Liver (tissue), 9 donors: ENCODE data around the gene TRIM22. TPM values are rescaled to one million over a fixed set of nuclear protein-coding genes. Genes with fewer than 3 reads are reported as not detected.
A peak's percentile ranks its signal among the peaks of the same experiment; 100 is the strongest.

Experiments
- DNase-seq: peaks from one replicate; pipeline ENCODE4 v3.0.0-alpha.2; 2017; ENCODE audit warnings: low spot score
- H3K27ac ChIP-seq, 2 donors: one replicate each; pipeline ENCODE4 v1.7.0; 2013; ENCODE audit warnings: inconsistent platforms in 2 of 2, low read length in 2 of 2, control low read depth in 1 of 2, low read depth in 1 of 2, mild to moderate bottlenecking in 1 of 2
- H3K27me3 ChIP-seq, 4 donors: one replicate each; pipeline versions ENCODE4 v1.6.1 to v1.7.0; 2013; ENCODE audit warnings: low read length in 3 of 4, inconsistent platforms in 1 of 4, mild to moderate bottlenecking in 1 of 4, moderate library complexity in 1 of 4; ENCODE audit not compliant: control insufficient read depth in 4 of 4, insufficient read depth in 4 of 4
- H3K36me3 ChIP-seq, 4 donors: one replicate each; pipeline versions ENCODE4 v1.6.1 to v1.7.0; 2013; ENCODE audit warnings: low read length in 3 of 4, mild to moderate bottlenecking in 3 of 4, low read depth in 1 of 4, moderate library complexity in 1 of 4; ENCODE audit not compliant: control insufficient read depth in 4 of 4, insufficient read depth in 3 of 4
- H3K4me1 ChIP-seq, 4 donors: one replicate each; pipeline versions ENCODE4 v1.6.1 to v1.7.0; 2013; ENCODE audit warnings: low read length in 3 of 4, mild to moderate bottlenecking in 3 of 4, moderate library complexity in 1 of 4; ENCODE audit not compliant: control insufficient read depth in 4 of 4, insufficient read depth in 4 of 4
- H3K4me3 ChIP-seq, 3 donors: one replicate each; pipeline versions ENCODE4 v1.6.1 to v1.7.0; 2013; ENCODE audit warnings: low read length in 3 of 3, control low read depth in 1 of 3, low read depth in 1 of 3, mild to moderate bottlenecking in 1 of 3
- H3K9ac ChIP-seq, 2 donors: one replicate each; pipeline ENCODE4 v1.7.0; 2013; ENCODE audit warnings: low read length in 2 of 2, mild to moderate bottlenecking in 2 of 2, moderate library complexity in 2 of 2, control low read depth in 1 of 2, low read depth in 1 of 2
- H3K9me3 ChIP-seq, 4 donors: one replicate each; pipeline versions ENCODE4 v1.6.1 to v1.7.0; 2013; ENCODE audit warnings: low read length in 3 of 4; ENCODE audit not compliant: control insufficient read depth in 4 of 4
- EGR1 ChIP-seq, 2 donors: IDR thresholded peaks; 2 replicates each; pipeline ENCODE4 v1.6.1; 2016 to 2018; ENCODE audit warnings: antibody characterized with exemption in 2 of 2, low read depth in 2 of 2
- GABPA ChIP-seq, 2 donors: IDR thresholded peaks in 1 of 2; conservative IDR thresholded peaks in 1 of 2; 2 replicates each; pipeline ENCODE4 v1.6.1; 2016; ENCODE audit warnings: antibody characterized with exemption in 2 of 2, mild to moderate bottlenecking in 1 of 2, moderate library complexity in 1 of 2
- HNF4A ChIP-seq, 2 donors: conservative IDR thresholded peaks; 2 replicates each; pipeline ENCODE4 v1.6.1; 2016; ENCODE audit warnings: antibody characterized with exemption in 2 of 2, mild to moderate bottlenecking in 2 of 2
- HNF4G ChIP-seq: IDR thresholded peaks from 2 replicates; pipeline ENCODE4 v1.6.1; 2016; ENCODE audit warnings: antibody characterized with exemption
- JUND ChIP-seq, 2 donors: IDR thresholded peaks; 2 replicates each; pipeline ENCODE4 v1.6.1; 2016; ENCODE audit warnings: antibody characterized with exemption in 2 of 2
- NR2F2 ChIP-seq: IDR thresholded peaks from 2 replicates; pipeline ENCODE4 v1.6.1; 2016; ENCODE audit warnings: antibody characterized with exemption
- RAD21 ChIP-seq, 2 donors: IDR thresholded peaks; 2 replicates each; pipeline ENCODE4 v1.6.1; 2016; ENCODE audit warnings: antibody characterized with exemption in 2 of 2, mild to moderate bottlenecking in 2 of 2
- RXRA ChIP-seq, 2 donors: IDR thresholded peaks; 2 replicates each; pipeline ENCODE4 v1.6.1; 2017 to 2018; ENCODE audit warnings: antibody characterized with exemption in 2 of 2, mild to moderate bottlenecking in 1 of 2
- SP1 ChIP-seq: IDR thresholded peaks from 2 replicates; pipeline ENCODE4 v1.6.1; 2018; ENCODE audit warnings: antibody characterized with exemption, mild to moderate bottlenecking
- ZBTB33 ChIP-seq: IDR thresholded peaks from 2 replicates; pipeline ENCODE4 v1.6.1; 2016; ENCODE audit warnings: antibody characterized with exemption
- WGBS: extraction: QIAGEN DNeasy Blood & Tissue Kit; methylation state at CpG from one replicate; pipeline ENCODE4 v1.1.7; 2013; 5-methylcytosine and 5-hydroxymethylcytosine counted together
- polyA plus RNA-seq, 2 donors: library from polyadenylated mRNA; stranded (reverse) in 1 of 2; unstranded in 1 of 2; fragments of 200-250 nt in 1 of 2; fragments of >200 nt in 1 of 2; fragmentation: Nextera tagmentation in 1 of 2; extraction: Ambion mirVana in 1 of 2; gene quantifications; one replicate each; pipeline versions ENCODE4 v1.2.1 to v1.2.3, GENCODE V29; 2013 to 2015
- total RNA-seq, 2 donors: library from RNA; depleted of rRNA; stranded (reverse); fragments of >200 nt; gene quantifications; one replicate each; pipeline ENCODE4 v1.2.3, GENCODE V29; 2014
- TF ChIP-seq, protein P1 (sequence below): IDR thresholded peaks from 2 replicates; pipeline ENCODE4 v1.6.1; 2016; ENCODE audit warnings: antibody characterized with exemption, mild to moderate bottlenecking
- TF ChIP-seq, protein P2 (sequence below): IDR thresholded peaks from 2 replicates; pipeline ENCODE4 v1.6.1; 2016; ENCODE audit warnings: antibody characterized with exemption
- donor health status: healthy.
- donor health status: healthy.
- donor health status: healthy.
- donor health status: healthy.
- donor health status: healthy.

The TRIM22 gene
- total and polyA plus RNA-seq, 4 donors, result 3.6 to 21.6 (median 9.6) TPM

GRCh38 chr11:5663511-5663910, 26.1 kb upstream of the TRIM22 start (continued):
- no peak for TF ChIP-seq ZBTB33

DNA sequence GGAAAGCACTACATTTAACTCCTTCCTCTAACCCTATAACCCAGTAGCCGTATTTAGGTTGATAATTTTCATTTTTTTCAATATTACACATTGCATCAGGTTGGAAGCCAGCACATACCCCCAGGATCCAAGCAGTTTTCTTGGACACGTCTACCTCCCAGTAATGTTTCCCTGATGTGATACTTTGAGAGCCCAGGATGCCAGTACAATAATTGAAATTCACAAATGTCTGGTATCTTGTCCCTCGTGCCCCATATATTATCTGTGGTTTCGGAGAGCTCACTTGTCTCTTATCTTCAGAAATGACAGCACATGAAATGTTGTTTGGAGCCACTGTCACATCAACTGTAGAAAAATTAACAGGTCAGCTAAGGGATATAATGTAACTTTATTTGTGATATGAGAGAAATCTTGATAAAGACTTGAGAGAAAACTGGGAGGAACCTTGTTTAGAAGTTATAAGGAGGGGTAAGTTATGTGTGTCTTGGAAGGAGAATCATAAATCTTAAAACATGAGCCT, 24.5 kb upstream of the TRIM22 start:
- Histone ChIP-seq H3K4me3 (no peak overlapping the region), H3K27me3 (no peaks in the 10 kb centered on the region), H3K9ac (no peak overlapping the region), H3K9me3 (no peaks in the 10 kb centered on the region), H3K4me1 (no peaks in the 10 kb centered on the region), H3K36me3 (peaks cover 2 to 52% (median 30%) of the 10 kb centered on the region in 4 donors), H3K27ac (no peak overlapping the region)
- no peak for DNase-seq
- TF ChIP-seq, protein P1, sequence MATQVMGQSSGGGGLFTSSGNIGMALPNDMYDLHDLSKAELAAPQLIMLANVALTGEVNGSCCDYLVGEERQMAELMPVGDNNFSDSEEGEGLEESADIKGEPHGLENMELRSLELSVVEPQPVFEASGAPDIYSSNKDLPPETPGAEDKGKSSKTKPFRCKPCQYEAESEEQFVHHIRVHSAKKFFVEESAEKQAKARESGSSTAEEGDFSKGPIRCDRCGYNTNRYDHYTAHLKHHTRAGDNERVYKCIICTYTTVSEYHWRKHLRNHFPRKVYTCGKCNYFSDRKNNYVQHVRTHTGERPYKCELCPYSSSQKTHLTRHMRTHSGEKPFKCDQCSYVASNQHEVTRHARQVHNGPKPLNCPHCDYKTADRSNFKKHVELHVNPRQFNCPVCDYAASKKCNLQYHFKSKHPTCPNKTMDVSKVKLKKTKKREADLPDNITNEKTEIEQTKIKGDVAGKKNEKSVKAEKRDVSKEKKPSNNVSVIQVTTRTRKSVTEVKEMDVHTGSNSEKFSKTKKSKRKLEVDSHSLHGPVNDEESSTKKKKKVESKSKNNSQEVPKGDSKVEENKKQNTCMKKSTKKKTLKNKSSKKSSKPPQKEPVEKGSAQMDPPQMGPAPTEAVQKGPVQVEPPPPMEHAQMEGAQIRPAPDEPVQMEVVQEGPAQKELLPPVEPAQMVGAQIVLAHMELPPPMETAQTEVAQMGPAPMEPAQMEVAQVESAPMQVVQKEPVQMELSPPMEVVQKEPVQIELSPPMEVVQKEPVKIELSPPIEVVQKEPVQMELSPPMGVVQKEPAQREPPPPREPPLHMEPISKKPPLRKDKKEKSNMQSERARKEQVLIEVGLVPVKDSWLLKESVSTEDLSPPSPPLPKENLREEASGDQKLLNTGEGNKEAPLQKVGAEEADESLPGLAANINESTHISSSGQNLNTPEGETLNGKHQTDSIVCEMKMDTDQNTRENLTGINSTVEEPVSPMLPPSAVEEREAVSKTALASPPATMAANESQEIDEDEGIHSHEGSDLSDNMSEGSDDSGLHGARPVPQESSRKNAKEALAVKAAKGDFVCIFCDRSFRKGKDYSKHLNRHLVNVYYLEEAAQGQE, result no peak
- no peak for TF ChIP-seq GABPA (IDR thresholded peaks at IDR 0.05 in 1 of 2, conservative IDR thresholded peaks at IDR 0.05 in 1 of 2)
- no peak for TF ChIP-seq SP1
- TF ChIP-seq RXRA (IDR thresholded peaks at IDR 0.05), result no peak
- TF ChIP-seq, protein P2, sequence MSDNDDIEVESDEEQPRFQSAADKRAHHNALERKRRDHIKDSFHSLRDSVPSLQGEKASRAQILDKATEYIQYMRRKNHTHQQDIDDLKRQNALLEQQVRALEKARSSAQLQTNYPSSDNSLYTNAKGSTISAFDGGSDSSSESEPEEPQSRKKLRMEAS, result no peak
- no peak for TF ChIP-seq EGR1 (IDR thresholded peaks at IDR 0.05; ENCODE audit: low read depth in 2 of 2)
- no peak for TF ChIP-seq RAD21 (IDR thresholded peaks at IDR 0.05)
- TF ChIP-seq HNF4A (conservative IDR thresholded peaks at IDR 0.05), result no peak
- 95% methylated on average over 4 of the region's 4 CpGs for WGBS

- Histone ChIP-seq H3K9me3 (no peaks in the 10 kb centered on the region), H3K9ac (no peak overlapping the region), H3K4me3 (no peak overlapping the region), H3K36me3 (peaks cover 3 to 55% (median 30%) of the 10 kb centered on the region in 4 donors), H3K27ac (no peak overlapping the region), H3K27me3 (no peaks in the 10 kb centered on the region), H3K4me1 (no peaks in the 10 kb centered on the region)
- WGBS, result 86% methylated on average over 5 of the region's 5 CpGs
- TF ChIP-seq ZBTB33 (no peak), NR2F2 (peak; percentile 84), HNF4G (no peak), JUND (IDR thresholded peaks at IDR 0.05) (no peak)
- TF ChIP-seq, protein P1, result no peak
- DNase-seq, result no peak
Measured at GRCh38 chr11:5665746-5666401, 23.7 kb upstream of the TRIM22 start.
